Stimulated activated CD4-positive, alpha-beta T cell treated with anti-CD3 and anti-CD28 coated beads, Interleukin-2, amount 100 ng/mL, for 24 hours (primary cell): ENCODE data around the gene PRPF18.

Experiments
- DNase-seq, 2 donors: peaks; one replicate each; pipeline ENCODE4 v3.0.0-alpha.2; 2020

PRPF18 gene

DNA sequence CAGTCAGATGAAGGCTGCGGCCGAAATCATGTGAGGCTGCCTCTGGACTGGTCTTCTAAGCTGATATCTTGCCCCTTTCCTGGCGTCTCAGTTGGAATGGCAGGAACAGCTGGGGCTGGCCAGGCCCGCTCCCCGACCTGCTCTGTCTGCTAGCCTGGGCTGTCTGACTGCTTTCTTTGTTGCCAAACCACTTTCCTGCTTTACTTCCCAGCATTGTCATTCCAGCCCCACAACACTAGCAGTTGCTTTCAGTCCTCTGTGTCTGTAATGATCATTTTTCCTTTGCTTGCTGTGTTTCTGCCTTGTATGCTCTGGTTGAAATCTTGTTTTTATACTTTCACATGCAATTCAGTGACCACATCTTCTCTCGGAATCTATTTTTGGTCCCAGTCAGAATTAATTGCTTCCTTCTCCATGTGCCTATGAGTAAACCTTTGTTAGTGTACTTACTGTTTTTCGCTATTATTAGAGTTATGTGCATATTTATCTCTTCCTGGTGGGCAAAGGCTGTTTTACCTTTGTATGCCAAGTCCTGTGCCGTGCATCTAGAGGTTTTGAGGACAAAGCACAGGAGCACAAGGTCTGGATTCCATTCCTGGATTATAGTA lies 21.6 kb downstream of the PRPF18 start:
- DNase-seq: no peak

DNA sequence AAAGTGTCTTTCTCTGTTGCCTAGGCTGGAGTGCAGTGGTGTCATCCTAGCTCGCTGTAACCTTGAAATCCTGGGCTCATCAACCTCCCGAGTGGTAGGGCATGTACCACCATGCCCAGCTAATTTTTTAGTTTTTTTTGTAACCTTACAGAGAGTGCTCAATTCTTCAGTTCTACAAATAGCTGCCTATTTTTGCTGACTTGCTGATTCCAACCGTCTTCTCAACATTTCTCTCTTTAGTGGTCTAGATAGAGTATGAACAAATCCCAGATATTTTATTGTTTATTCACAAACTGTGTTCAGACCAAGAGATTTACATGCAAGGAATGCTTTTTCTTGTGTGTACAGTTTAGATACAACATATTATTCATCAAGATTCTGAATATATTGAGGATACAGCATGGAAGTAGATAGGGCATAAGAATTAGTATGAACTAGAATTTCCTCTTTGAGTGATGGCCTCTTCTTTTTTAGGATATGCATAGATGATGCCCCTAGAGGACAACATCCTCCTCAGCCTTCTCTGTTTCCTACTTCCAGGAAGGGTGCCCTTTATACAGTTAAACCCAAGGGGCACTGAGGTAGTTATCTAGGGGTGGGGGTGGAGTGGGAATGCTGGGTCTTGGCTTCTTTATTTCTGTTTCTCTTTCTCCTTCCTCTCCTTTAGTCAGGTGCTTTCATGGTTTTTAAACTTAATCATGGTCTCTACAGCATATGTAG lies 26.0 kb downstream of the PRPF18 start:
- DNase-seq: no peak

DNA sequence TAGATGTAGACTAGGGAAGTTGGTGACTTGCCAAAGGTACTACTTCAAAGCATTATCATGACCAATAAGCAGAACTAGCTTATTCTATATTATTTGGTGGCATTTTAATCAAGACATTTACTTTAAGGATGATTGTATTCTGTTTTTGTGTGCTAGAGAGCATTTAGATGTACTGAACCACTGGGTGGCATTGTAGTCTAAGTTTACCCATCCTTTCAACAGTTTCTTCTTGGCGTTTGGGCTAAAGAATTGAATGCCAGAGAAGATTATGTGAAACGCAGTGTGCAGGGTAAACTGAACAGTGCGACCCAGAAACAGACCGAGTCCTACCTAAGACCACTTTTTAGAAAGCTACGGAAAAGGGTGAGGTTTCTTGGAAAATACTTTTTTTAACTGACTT lies 26.8 kb downstream of the PRPF18 start:
- DNase-seq: no peak

DNA sequence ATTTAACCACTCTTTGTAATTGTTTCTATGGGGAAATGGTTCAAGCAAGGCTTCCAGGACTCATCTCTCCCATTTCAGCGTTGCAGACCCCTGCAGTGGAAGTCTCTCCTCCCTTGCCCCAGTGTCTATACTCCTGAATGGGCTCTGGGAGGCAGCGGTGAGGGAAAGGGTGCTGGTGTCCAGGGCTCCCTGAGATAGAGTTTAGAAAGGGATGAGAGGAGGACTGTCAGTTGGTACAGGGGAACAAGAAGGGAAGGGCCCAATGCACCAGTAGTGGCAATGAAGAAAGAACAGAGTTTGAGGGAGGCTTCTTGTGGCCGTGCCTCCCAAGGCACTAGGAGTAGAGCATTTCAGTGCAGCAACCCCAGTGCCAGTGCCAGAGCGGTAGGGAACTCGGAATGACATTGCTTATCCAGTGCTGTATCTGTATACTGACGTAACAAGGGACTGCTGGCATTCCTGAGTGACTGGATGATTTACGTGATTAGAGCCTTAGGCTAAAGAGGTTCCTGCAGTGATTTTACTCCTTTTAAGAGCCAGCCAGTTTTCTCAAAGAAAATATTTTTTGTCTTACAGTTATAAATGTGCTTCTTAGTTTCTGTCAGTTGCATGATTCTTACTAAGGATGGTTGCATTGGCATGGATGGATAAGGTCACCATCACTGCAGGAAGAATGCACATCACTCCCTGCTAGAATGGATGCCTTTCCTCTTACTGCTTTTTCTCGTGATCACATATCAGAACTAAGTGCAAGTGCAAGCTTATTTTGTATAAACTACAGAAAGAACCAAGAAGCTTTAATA lies 28.0 kb downstream of the PRPF18 start:
- DNase-seq: no peak

DNA sequence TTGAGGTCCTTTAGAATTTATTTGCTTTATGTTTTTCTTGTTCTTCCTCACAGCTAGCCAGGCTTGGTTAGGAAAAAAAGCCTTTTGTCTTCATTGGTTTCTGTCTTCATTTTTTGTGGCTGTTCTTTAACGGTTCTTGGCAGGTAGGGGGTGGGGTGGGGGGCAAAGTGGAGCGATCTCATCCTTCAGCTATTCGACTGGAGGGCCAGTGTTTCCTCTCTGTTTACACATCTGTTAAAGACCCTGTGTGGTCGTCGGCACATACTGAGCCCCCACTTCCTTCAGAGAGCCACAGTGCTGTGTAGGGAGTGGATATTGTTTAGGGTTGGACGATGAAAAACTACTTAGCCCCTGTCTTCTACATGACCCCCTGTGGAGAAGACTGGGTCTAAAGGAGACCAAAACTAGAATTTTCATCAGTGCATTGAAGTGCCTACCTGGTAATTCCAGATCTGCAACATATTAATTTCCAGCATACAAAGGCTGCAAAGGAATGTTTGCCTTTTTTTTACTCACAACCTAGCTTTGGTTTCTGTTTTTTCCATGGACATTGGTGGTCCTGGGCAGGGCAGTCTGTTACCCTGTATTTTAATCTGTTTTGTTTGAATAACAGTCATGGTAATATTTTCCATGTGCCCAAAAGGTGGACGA lies 29.0 kb downstream of the PRPF18 start:
- DNase-seq: no peak

DNA sequence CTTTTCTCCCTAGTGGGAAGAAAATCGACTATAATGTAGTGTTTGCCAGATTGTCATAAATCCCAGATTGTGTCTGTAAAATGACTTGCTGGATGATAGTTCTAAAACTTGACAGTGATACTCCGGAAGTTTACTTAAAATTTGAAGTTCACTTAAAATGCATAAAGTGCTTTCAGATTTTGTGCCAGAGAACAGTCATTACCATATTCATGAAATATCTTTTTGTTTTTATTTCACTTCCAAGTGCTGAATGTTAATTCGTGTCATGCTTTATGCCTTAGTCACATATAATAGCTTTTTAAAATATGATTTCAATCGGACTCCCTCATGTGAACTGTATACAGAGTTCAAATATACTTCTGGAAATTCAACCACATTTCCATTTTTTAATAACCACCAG lies 30.4 kb downstream of the PRPF18 start:
- DNase-seq: no peak

DNA sequence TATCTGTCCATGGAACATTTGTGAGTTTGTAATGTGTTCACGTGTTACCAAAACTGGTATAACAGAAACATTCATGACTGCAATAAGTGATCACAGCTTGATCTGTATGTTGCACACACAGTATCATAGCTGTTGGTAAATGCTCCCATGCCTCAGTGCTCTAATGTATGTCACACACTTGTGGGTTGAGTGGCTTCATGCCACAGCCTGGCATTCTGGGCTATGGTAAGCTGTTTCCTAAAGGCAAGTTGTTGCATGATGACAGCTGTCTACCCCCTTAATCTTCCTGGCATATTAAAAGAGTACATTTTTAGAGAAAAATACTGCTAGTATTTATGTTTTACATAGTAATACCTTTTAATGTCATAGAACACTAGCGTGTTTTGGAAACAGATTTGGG lies 35.2 kb downstream of the PRPF18 start:
- no peak for DNase-seq

DNA sequence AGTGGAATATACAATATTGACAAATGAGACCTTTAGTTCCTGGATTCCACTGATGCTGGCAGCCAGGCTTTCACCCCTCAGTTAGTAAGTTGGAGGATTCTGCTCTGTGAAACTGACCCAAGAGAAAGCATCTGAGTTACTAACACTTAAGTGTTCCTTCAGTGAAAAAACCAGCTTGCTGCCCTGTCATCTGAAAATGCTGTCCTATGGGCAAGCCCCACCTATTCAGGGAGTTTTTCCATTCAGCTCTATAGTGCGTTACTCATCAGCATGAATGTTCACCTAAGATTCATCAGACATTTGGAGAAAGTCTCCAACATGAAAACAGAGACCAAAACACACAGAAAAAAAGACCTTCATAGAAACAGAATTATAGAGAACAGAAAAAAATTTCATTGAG lies 37.9 kb downstream of the PRPF18 start:
- no peak for DNase-seq

DNA sequence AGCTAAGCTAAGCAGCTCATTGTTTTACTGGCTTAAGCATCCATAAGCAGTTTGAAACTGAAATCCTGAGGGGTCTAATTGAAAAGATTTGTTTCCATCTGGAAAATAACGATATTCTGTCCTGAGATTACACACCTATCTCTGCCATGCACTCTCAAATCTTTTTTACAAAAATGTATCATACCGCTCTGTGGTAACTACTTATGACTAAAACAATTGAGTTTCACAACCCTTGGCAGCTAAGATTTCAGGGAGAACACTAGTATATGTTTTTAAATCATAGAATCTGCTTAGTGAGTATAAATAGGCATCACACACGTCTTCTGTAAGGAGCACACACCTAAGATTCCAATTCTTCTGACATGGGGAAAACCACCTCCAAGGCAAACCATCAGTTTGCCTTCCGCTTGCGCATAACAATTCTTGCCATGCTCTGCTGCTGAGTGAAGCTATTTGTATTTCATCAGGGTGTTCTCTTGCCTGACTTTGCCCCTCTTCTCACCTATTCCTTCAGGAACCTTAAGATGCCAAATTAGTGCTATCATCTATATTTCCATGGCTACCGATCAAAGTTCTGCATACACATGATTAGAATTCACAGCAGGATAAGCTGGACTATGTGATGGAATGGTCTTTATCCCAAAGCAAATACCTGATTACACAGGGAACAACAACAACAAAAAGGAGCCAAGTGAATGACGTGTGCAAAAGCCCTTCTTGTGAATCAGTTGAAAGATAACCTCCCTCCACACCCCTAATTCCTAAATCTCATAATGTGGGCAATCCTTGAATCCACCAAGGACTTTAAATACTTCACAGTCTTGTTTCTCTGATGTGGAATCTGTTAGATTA lies 40.9 kb downstream of the PRPF18 start:
- no peak for DNase-seq

DNA sequence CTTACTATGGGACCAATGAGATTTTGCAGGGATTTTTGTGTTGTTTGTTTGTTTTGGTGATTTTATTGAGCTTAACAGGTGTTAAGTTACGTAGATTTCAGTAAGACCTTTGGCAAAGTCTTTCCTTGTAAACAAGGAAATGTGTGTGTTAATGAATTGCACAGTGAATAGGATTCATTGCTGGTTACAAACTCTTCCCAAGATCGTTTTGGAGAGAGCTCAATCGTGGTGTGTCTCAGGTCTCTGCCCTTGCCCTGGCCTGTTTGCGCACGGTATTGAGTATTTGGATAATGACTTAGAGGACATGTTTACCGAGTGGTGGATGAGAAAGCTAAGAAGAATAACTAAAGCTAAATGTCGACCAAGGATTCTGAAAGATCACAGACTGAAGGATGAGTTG lies 41.9 kb downstream of the PRPF18 start:
- DNase-seq: no peak

DNA sequence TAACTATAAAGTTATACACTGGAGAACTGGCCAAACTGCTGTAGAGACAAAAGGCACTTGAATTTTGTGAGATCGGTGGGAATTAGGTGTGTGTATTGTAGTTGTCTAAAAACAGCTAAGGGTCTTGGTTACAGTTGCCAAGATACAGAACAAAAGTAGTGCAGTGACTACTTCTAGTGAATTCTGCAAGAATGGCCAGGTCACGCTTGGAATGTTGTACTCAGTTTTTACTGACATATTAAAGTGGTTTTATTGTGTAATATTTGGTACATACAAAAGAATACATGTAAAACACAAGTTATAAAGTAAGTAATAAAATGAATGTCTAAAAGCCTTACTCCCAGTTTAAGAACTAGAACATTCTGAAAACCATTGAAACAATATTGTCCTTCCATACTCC lies 42.4 kb downstream of the PRPF18 start:
- DNase-seq: no peak

DNA sequence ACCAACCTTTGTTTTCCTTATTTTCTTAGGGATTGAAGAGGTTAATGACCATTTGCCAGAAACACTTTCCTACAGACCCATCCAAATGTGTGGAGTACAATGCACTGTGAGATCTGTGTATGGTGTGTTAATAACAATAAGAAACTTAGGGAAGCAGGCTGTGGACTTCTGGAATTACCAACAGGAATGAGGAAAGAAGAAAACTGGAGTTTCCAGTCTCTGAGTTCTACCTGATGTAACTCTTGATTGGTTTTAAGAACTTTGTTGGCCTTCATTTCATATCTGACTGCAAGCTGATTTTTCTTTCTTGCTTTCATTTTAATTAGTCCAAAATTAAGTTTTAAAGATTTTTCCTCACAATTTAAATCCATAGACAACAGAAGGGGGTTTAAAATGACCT lies 43.5 kb downstream of the PRPF18 start:
- no peak for DNase-seq

DNA sequence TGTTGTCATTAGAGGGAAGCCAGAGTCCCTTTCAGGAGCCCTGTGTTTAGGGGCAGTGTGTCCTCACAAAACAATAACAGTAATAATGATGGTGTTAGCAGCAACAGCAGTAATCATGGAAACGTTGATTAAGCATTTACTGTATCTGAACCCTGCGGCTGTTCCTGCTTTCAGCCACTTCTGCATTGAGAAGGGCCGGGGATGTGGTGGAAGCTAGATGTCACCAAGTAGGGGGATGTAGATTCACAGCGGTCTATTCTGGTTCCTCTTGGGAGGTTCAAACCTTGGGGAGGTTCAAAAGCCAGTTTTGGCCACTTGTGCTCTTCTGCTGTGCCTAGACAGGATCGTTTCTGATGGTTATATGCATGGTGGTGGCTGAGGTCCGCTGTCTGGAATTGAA lies 44.8 kb downstream of the PRPF18 start:
- no peak for DNase-seq

DNA sequence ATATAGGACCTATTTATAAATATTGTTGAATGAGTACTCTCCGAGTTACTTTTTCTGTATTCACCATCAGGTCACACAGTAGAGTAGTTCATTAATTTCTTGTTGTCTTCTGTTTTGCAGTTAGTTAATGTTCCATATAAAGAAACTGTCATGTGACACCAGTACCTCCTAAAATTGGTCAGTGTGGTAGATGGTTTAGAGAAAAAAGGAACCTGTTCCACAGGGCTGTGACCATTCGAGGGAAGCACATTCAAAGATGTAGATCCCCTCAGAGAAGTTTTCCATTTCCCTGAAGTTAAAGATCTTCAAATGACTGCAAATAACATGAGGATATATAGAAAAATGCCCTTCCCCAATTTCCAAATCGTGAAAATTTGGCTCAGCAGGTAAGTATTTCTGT lies 45.7 kb downstream of the PRPF18 start:
- DNase-seq: no peak

DNA sequence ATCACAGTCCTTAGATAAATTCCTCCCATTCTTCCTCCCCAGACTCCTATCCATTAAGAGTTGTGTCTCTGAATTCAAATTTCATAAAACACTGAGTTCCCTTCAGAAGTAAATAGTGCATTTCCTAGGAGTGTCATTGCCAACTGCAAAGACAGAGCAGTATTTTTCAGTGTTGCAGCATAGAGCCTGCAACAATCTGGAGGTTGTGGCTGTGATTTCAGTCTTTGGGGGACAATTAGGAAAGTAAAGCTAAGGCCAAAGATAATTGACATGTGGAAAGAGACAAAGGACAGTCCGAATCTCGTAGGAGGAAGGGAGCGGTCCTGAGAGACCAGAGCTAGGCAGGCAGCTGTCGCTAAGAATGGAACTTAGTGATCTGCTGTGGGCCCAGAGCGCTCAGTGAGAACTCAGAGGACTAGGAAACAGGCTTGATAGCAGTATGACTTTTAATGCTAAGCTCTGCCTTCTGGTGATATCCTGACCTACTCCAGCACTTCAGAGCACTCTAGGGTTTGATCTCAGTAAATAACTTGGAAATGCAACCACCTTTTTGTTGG lies 46.2 kb downstream of the PRPF18 start:
- no peak for DNase-seq

DNA sequence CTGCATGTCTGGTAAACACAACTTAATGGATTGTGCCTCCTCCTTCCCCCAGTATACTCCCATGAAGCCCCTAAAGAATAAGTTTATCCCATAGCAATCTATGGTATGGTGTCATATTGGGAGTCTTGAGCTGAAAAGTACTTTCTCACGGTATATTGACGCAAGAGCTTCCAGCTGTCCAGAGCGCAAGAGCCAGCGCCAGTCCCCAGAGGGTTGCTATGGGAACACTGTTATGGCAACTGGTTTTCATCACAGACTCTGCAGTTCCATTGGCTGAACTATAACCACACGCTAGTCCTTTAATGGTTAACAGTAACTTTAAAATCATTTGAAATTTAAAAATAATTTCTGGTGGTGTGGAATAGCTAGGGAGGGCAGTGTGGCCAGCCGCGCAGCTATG lies 46.9 kb downstream of the PRPF18 start:
- DNase-seq: no peak

DNA sequence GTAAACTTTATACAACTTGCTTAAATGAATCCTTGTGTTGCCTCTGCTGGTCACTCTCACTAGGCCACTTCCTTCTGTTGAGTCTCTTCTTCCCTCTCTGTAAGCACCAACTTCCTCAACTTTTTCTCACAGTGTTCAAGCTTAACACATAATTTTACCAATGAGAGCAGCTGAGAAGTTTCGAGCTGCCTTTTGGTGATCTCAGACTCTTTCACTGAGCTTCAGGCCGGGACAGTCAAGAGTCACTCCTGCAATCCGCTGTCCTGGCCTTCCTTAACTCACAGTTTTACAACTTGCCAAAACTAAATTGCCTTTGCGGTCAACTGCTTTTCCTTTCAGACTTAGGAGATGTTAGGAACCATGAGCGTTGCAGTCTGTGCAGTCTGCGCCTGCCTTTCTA lies 47.4 kb downstream of the PRPF18 start:
- DNase-seq: no peak

DNA sequence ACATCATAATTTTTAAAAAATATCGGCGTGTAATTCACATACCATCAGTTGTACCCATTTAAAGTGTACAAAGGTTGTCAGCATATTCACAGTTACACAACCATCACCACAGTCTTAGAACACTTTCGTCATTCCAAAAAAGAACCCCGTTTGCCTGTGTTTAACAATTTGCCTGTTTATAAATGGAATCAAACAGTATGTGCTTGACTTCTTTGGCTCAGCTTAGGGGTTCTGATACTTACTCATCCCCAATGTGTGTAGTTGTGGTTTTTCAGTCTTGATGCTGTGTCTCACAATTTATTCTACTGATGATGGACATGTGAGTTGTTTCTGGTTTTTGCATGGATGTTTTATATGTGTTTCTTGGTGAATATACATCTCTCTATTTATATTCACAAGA lies 50.0 kb downstream of the PRPF18 start:
- no peak for DNase-seq

DNA sequence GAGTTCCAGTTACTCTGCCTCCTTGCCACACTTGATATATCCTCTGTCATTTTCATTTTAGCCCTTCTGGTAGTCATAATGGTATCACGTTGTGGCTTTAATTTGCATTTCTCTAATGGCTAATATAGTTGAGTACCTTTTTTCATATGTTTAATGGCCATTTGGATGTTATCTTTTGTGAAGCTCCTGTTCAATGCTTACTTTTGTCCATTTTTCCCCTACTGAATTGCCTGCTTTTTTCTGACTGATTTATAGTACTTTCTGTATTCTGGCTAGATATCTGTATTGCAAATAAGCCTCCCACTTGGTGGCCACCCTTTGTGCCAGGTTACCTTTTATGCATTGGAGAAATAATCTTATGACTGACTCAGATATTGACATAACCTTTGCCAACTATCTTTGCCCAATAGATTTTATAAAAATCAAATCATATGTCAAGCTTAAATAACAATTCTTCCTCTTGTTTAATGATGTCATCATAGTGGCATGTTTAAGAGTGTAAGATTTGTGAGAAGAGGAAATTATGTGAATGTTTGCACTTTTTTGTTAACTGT lies 50.6 kb downstream of the PRPF18 start:
- DNase-seq: no peak

DNA sequence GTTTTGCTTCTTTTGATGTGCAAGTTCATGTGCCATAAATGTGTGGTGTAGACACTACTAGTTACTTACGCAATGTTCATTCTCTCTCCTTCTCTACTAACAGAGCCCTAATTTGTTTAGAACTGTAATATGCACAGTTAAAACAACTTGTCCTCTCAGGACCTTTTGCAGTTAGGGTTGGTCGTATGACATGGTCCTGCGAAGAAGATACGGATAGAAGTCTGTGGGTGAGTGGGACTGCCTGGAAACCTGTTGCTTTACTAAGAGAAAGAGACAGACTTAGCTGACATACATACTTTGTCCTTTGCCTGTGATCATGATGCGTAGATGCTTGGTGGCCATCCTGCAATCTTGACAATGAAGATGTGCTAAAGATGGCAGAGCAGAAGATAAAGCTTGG lies 51.1 kb downstream of the PRPF18 start:
- no peak for DNase-seq

DNA sequence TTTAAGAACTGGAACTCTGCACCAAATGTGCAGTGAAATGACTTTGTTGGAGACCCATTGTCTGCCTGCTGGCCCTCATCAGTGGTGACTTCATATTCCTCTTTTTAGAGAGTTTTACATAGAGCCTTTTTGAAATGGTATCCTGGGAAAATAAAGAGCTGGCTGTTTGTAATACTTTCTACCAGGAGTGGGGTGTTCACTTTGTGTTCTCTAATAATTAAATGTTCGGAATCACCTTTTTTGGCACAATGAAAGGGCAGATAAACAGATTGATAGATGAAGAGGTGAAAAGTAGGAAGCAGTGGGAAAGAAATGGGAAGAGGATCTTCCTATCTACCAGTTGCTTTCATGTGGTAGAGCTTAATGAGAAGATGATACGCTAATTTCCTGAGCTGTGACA lies 55.5 kb downstream of the PRPF18 start:
- no peak for DNase-seq

DNA sequence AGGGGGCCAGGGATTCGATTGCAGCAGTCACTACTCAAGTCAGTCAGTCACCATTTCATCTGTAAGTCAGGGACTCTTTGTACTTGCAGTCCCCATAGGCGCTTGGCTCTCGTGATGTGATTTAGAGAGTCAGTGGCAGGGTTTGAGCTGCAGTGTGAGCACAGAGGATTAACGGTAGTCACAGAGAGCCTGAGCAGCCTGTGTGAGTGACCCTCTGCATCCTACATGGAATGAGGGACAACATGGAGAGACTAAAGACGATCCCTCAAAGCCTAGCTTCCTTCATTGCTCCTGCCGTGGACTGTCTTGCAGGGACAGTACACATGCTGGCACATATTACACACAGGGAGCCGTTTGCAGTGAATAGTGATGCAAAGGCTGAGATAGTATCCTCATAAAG lies 56.3 kb downstream of the PRPF18 start:
- no peak for DNase-seq
